Memory B cell (primary cell): ENCODE results near the gene ENTPD2.
A peak's percentile ranks its signal among the peaks of the same experiment; 100 is the strongest.
"Not testable (repeated sequence)": the region's sequence is repeated elsewhere in the genome, so short reads cannot be mapped to it uniquely, and the experiment has no call there.

ENCODE experiments used
- ATAC-seq: fragments of 150-1000 bp; cut with Tn5 transposase; 2 replicates; pipeline ENCODE4 v1.10.0; 2021; ENCODE audit warnings: low read depth, mild to moderate bottlenecking, moderate library complexity
- DNase-seq, 2 donors: peaks; one replicate each; pipeline ENCODE4 v3.0.0; 2022; ENCODE audit warnings: low spot score in 2 of 2
- H3K27ac Mint-ChIP-seq: one replicate; pipeline ENCODE4 v1.8.0; 2022; ENCODE audit warnings: mild to moderate bottlenecking, moderate library complexity, mixed read lengths
- H3K27me3 Mint-ChIP-seq: one replicate; pipeline ENCODE4 v1.8.0; 2022; ENCODE audit warnings: mixed read lengths
- H3K36me3 Mint-ChIP-seq: one replicate; pipeline ENCODE4 v1.8.0; 2022; ENCODE audit warnings: mild to moderate bottlenecking, mixed read lengths
- H3K4me1 Mint-ChIP-seq: one replicate; pipeline ENCODE4 v1.8.0; 2022; ENCODE audit warnings: mixed read lengths
- H3K4me3 Mint-ChIP-seq: one replicate; pipeline ENCODE4 v1.8.0; 2022; ENCODE audit warnings: mild to moderate bottlenecking, moderate library complexity, mixed read lengths
- H3K9me3 Mint-ChIP-seq: one replicate; pipeline ENCODE4 v1.8.0; 2022; ENCODE audit warnings: mixed read lengths

The ENTPD2 gene

DNA sequence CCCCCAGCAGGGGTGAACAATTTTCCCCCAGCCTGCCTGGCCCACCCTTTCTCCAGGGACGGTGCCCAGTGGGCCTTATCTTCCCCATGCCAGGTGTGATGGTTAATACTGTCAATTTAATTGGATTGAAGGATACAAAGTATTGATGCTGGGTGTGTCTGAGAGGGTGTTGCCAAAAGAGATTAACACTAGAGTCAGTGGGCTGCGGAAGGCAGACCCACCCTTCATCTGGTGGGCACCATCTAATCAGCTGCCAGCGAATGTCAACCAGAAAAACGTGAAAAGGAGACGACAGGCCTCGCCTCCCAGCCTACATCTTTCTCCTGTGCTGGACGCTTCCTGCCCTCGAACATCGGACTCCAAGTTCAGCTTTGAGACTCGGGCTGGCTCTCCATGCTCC is 16.4 kb downstream of the ENTPD2 start:
- Mint-ChIP-seq H3K27ac (no peak overlapping the region), H3K9me3 (no peaks in the 10 kb centered on the region), H3K4me1 (peaks cover 17% of the 10 kb centered on the region), H3K36me3 (no peaks in the 10 kb centered on the region), H3K27me3 (peaks cover 3% of the 10 kb centered on the region), H3K4me3 (no peak overlapping the region)
- no peak for DNase-seq
- no peak for ATAC-seq

GRCh38 chr9:137037035-137037434 is 16.8 kb downstream of the ENTPD2 start:
- Mint-ChIP-seq H3K36me3 (no peaks in the 10 kb centered on the region), H3K4me3 (no peak overlapping the region), H3K27me3 (peaks cover 3% of the 10 kb centered on the region), H3K4me1 (peaks cover 19% of the 10 kb centered on the region), H3K9me3 (no peaks in the 10 kb centered on the region), H3K27ac (no peak overlapping the region)
- DNase-seq: no peak
- ATAC-seq: no peak

- Mint-ChIP-seq H3K4me3 (no peak overlapping the region), H3K36me3 (no peaks in the 10 kb centered on the region), H3K4me1 (peaks cover 24% of the 10 kb centered on the region), H3K27me3 (peaks cover 3% of the 10 kb centered on the region), H3K9me3 (no peaks in the 10 kb centered on the region), H3K27ac (no peak overlapping the region)
- ATAC-seq (no peak), DNase-seq (no peak)
Observed at GRCh38 chr9:137035937-137036336, 17.9 kb downstream of the ENTPD2 start.

- ATAC-seq (no peak), DNase-seq (no peak)
- H3K36me3 Mint-ChIP-seq: no peaks in the 10 kb centered on the region
- no peaks in the 10 kb centered on the region for H3K9me3 Mint-ChIP-seq
- peaks cover 28% of the 10 kb centered on the region for H3K4me1 Mint-ChIP-seq
- H3K27me3 Mint-ChIP-seq: peaks cover 2% of the 10 kb centered on the region
- no peak overlapping the region for H3K27ac Mint-ChIP-seq
- no peak overlapping the region for H3K4me3 Mint-ChIP-seq
Observed at GRCh38 chr9:137035507-137035834, 18.4 kb downstream of the ENTPD2 start.

DNA sequence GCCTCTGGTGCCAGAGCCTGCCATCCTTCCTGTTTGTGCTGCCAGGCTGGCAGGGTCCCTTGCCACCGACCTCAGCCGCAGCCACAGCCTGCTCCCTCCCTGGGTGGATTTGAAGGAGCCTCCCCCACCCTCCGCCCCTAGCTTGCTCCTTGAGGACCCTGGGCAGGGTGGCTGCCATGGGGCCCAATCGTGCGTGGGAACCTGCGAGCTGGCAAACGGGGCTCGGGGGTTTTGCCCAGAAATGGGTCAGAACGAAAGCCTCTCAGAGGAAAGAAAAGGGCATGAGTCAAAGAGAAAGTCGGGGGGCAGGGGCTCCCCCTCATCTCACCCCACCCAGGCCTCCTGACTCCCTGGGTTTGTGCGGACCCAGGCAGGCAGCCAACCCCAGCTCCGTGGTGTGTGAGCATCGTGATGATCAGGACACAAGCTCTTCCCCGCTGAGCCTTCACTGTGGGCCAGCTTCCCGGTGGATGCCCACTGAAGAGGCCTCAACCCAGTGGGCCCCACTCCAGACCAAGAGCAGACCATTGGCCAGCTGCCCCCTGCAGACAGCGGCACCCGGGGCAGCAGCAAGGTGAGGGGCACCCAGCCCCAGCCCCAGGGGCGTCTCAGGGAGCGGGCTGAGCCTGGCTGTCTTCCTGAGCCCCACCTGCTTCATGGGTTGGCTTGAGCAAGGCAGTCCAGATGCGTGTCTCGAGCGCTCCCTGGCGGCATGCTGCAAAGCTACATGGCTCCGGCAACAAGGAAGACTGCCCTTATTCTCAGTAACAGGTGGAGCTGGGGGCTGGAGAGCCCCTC is 19.0 kb downstream of the ENTPD2 start:
- H3K27me3 Mint-ChIP-seq: no peaks in the 10 kb centered on the region
- peaks cover 31% of the 10 kb centered on the region for H3K4me1 Mint-ChIP-seq
- no peaks in the 10 kb centered on the region for H3K9me3 Mint-ChIP-seq
- no peaks in the 10 kb centered on the region for H3K36me3 Mint-ChIP-seq
- peak overlapping the region; percentile 63 for H3K27ac Mint-ChIP-seq
- H3K4me3 Mint-ChIP-seq: peak overlapping the region; percentile 80
- DNase-seq (peak; percentile 82 to 90), ATAC-seq (peak; percentile 64)

- H3K27me3 Mint-ChIP-seq: no peaks in the 10 kb centered on the region
- ATAC-seq: no peak
- DNase-seq: no peak
- H3K4me3 Mint-ChIP-seq: peak overlapping the region; percentile 82
- no peaks in the 10 kb centered on the region for H3K9me3 Mint-ChIP-seq
- H3K4me1 Mint-ChIP-seq: peaks cover 37% of the 10 kb centered on the region
- no peaks in the 10 kb centered on the region for H3K36me3 Mint-ChIP-seq
- peak overlapping the region; percentile 63 for H3K27ac Mint-ChIP-seq
Observed at GRCh38 chr9:137034039-137034708, 19.7 kb downstream of the ENTPD2 start.

DNA sequence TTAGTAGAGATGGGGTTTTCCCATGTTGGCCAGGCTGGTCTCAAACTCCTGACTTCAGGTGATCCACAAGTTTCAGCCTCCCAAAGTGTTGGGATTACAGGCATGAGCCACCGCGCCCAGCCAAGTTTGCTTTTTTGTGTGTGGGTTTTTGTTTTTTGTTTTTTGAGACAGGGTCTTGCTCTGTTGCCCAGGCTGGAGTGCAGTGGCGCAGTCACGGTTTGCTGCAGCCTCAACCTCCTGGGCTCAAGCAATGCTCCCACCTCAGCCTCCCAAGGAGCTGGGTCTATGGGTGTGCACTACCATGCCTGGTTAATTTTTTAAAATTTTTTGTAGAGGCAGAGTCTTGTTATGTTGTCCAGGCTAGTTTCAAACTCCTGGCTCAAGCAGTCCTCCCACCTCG is 20.4 kb downstream of the ENTPD2 start:
- H3K4me1 Mint-ChIP-seq: peaks cover 41% of the 10 kb centered on the region
- H3K27ac Mint-ChIP-seq: peak overlapping the region; percentile 82
- ATAC-seq, H3K36me3 Mint-ChIP-seq, DNase-seq, H3K27me3 Mint-ChIP-seq, H3K9me3 Mint-ChIP-seq: not testable (repeated sequence)
- H3K4me3 Mint-ChIP-seq: peak overlapping the region; percentile 82

- Mint-ChIP-seq H3K4me1 (peaks cover 41% of the 10 kb centered on the region), H3K36me3 (no peaks in the 10 kb centered on the region), H3K9me3 (no peaks in the 10 kb centered on the region), H3K27me3 (no peaks in the 10 kb centered on the region), H3K4me3 (peak overlapping the region; percentile 82), H3K27ac (peak overlapping the region; percentile 82)
- ATAC-seq (peak; percentile 39), DNase-seq (no peak)
Observed at GRCh38 chr9:137032858-137033257, 21.0 kb downstream of the ENTPD2 start.

DNA sequence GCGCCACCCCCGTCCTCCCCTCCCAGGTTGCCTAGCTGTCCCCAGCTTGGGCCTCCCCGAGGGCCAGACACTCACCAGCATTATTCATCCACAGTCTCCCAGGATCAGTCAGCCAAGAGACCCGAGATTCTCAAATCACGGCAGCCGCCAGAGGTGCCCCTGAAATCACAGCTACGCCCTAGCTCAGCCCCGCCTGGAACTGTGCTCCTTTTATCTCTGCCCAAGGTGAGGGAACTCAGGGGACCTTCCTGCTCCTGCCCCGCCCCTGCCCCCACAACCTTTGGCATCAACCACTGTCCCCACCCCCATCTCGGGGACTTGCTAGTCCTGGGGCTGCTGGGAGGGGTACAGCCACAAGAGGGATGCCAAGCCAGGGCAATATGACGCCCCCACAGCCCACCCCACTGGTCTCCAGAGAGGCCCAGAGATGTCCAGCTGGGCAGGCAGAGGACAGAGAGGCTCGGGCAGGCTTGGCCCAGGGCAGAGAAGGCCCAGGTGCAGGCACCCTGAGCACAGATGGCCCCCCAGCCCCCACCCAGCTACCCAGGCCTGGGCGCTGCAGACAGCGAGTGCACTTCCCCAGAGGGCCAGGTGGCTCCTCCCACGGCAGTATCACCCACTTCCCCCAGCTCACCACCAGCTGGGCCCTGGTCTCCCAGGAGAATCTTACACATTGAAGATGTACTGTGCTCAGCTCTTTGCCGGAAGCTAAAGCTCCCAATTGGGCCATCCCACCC is 21.8 kb downstream of the ENTPD2 start, which contains the start of gene FUT7:
FUT7 (minus strand) TSS at position 185 of the 737 bp plus-strand sequence; CDS start at position 88, 97 bp downstream.
- ATAC-seq (peak; percentile 54), DNase-seq (no peak)

DNA sequence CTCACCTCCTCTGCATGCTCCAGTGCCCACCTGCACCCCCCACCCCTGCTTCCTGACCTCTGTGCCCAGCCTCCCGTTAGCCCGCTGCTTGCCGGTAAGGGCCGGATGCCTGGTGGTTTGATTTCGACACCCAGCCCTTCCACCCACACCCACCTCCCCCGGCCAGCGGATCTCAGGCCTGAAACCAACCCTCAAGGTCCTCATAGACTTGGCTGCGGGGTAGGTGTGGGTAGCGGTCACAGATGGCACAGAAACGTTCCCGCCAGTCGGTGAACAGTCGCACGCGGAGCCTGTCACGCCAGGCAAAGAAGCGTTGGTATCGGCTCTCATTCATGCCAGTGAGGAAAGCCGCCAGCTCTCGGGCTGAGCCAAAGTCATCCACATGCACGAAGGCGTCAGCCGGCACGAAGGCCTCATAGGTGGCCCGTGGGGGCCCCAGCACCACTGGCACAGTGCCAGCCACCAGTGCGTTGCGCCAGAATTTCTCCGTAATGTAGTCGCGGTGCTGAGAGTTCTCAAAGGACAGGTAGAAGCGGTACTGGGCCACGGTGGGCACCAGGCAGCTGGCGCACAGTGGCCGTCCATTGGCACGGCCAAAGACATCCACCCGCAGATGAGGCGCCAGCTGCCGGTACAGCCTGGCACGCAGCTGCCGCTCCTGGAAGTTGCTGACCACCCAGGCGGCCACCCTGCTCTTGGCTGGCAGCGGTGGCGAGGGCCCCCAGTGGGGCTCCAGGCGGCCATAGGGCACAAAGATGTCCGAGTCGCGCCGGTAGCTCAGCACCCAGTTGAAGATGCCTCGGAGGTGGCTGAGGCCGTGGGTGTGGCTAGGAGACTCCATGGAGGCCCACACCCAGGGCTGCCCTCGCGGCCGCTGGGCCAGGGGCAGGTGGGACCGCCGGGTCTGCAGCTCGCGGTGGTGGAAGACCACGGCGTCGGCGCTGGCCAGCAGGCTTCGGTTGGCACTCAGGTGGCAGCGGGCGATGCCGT is 23.0 kb downstream of the ENTPD2 start:
- no peaks in the 10 kb centered on the region for H3K27me3 Mint-ChIP-seq
- peak overlapping the region; percentile 82 for H3K4me3 Mint-ChIP-seq
- no peaks in the 10 kb centered on the region for H3K9me3 Mint-ChIP-seq
- DNase-seq (no peak), ATAC-seq (no peak)
- H3K4me1 Mint-ChIP-seq: peaks cover 51% of the 10 kb centered on the region
- H3K36me3 Mint-ChIP-seq: no peaks in the 10 kb centered on the region
- H3K27ac Mint-ChIP-seq: peak overlapping the region; percentile 78

More for the DNA sequence above, 21.8 kb downstream of the ENTPD2 start, which contains the start of gene FUT7:
- peak within 1 kb of the TSS; percentile 82 for H3K27ac Mint-ChIP-seq
- H3K4me3 Mint-ChIP-seq: peak within 1 kb of the TSS; percentile 82
- no peaks in the 10 kb centered on the region for H3K27me3 Mint-ChIP-seq
- H3K4me1 Mint-ChIP-seq: peaks cover 44% of the 10 kb centered on the region
- H3K36me3 Mint-ChIP-seq: no peaks in the 10 kb centered on the region
- no peaks in the 10 kb centered on the region for H3K9me3 Mint-ChIP-seq

GRCh38 chr9:137030006-137030405 is 23.9 kb downstream of the ENTPD2 start:
- Mint-ChIP-seq H3K9me3 (no peaks in the 10 kb centered on the region), H3K36me3 (no peaks in the 10 kb centered on the region), H3K4me1 (peaks cover 48% of the 10 kb centered on the region), H3K27ac (peak overlapping the region; percentile 78), H3K27me3 (no peaks in the 10 kb centered on the region), H3K4me3 (peak overlapping the region; percentile 82)
- no peak for DNase-seq
- ATAC-seq: no peak

GRCh38 chr9:137029058-137029936 is 24.6 kb downstream of the ENTPD2 start:
- Mint-ChIP-seq H3K9me3 (no peaks in the 10 kb centered on the region), H3K4me3 (peak overlapping the region; percentile 82), H3K27me3 (no peaks in the 10 kb centered on the region), H3K36me3 (no peaks in the 10 kb centered on the region), H3K27ac (peak overlapping the region; percentile 14), H3K4me1 (peaks cover 41% of the 10 kb centered on the region)
- ATAC-seq: peak; percentile 31
- DNase-seq: peak; percentile 81 to 94
